ENCODE data around the gene NOD2. TPM values are rescaled to one million over a fixed set of nuclear protein-coding genes. Genes with fewer than 3 reads are reported as not detected.

Gene NOD2
- total and polyA plus RNA-seq, 4 donors: 2.1 to 14.1 (median 5.9) TPM

DNA sequence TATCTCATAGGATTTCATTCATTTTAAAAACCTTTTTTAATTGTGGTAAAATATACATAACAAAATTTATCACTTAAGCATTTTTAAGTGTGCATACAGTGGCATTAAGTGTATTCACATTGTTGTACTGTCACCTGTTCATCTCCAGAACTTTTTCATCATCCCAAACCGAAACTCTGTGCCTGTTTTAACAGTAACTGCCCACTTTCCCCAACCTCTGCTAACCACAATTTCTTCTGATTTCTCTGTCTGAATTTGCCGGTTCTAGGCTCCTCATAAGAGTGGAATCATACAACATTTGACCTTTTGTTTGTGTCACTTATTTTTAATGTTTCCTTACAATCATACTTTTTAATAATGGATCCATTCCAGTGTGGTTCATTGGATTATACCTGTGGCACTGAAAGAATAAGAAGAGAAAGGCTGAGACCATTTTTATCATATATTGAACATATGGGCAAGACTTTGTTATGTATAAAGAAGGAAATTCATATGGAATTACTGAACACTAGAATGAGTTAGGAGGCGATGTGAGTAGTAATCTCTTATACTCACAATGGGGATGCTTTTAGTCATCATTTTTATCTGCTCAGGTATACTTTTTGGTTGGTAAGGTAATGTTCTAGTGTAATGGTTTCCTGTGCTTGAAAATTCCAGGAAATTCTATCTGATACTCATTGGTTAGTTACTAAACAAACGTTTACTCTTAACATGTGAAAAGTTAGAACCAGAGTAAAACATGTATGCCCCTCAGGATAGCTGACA lies 59.2 kb downstream of the NOD2 start:
- H3K27me3 ChIP-seq (ENCODE audit: control insufficient read depth in 3 of 3, insufficient read depth in 3 of 3, low read length in 2 of 3): no peaks in the 10 kb centered on the region
- peaks cover 5 to 24% (median 14%) of the 10 kb centered on the region in 4 donors for H3K36me3 ChIP-seq (ENCODE audit: control insufficient read depth in 4 of 4, insufficient read depth in 4 of 4, low read length in 4 of 4)
- peaks cover 0 to 8% (median 0%) of the 10 kb centered on the region in 5 donors for H3K4me1 ChIP-seq (ENCODE audit: control insufficient read depth in 5 of 5, insufficient read depth in 5 of 5, low read length in 5 of 5)
- TF ChIP-seq, protein P1, sequence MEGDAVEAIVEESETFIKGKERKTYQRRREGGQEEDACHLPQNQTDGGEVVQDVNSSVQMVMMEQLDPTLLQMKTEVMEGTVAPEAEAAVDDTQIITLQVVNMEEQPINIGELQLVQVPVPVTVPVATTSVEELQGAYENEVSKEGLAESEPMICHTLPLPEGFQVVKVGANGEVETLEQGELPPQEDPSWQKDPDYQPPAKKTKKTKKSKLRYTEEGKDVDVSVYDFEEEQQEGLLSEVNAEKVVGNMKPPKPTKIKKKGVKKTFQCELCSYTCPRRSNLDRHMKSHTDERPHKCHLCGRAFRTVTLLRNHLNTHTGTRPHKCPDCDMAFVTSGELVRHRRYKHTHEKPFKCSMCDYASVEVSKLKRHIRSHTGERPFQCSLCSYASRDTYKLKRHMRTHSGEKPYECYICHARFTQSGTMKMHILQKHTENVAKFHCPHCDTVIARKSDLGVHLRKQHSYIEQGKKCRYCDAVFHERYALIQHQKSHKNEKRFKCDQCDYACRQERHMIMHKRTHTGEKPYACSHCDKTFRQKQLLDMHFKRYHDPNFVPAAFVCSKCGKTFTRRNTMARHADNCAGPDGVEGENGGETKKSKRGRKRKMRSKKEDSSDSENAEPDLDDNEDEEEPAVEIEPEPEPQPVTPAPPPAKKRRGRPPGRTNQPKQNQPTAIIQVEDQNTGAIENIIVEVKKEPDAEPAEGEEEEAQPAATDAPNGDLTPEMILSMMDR (IDR thresholded peaks at IDR 0.05; ENCODE audit: control extremely low read depth, extremely low read depth): no peak
- H3K9me3 ChIP-seq (ENCODE audit: control insufficient read depth in 4 of 4, insufficient read depth in 3 of 4, low read length in 3 of 4): no peaks in the 10 kb centered on the region
- ATAC-seq (ENCODE audit: insufficient read depth, low FRiP score) (no peak), DNase-seq (no peak)
- 76 to 77% methylated on average over 4 of the region's 4 CpGs for WGBS, 2 donors
- H3K27ac ChIP-seq (ENCODE audit: low read depth in 1 of 2, low read length in 1 of 2): no peak overlapping the region
- H3K9ac ChIP-seq (ENCODE audit: insufficient read depth in 1 of 2, low read length in 2 of 2): no peak overlapping the region
- no peak overlapping the region for H3K4me3 ChIP-seq

DNA sequence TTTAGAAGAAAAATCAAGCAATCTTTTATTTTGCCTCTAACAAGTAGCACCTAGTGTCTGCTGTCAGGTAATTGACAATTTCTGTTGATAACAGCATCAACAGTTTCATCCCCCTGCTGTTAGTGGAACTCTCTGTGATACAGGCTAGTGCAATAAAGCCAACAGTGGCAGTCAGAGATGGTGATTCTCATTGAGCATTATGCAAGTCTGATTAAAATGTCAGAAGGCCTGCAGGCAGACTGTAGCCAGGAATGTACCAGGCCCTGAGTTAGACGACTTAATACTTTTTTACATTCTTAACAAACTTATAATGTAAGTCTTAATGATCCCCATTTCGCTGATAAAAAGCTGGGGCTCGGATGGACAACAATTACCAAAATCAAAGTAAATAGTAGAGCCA lies 63.1 kb downstream of the NOD2 start:
- no peak overlapping the region for H3K27ac ChIP-seq (ENCODE audit: low read depth in 1 of 2, low read length in 1 of 2)
- no peak overlapping the region for H3K4me3 ChIP-seq
- TF ChIP-seq, protein P1 (IDR thresholded peaks at IDR 0.05; ENCODE audit: control extremely low read depth, extremely low read depth): no peak
- H3K36me3 ChIP-seq (ENCODE audit: control insufficient read depth in 4 of 4, insufficient read depth in 4 of 4, low read length in 4 of 4): peaks cover 6 to 17% (median 12%) of the 10 kb centered on the region in 4 donors
- ATAC-seq (ENCODE audit: insufficient read depth, low FRiP score) (no peak), DNase-seq (no peak)
- H3K27me3 ChIP-seq (ENCODE audit: control insufficient read depth in 3 of 3, insufficient read depth in 3 of 3, low read length in 2 of 3): no peaks in the 10 kb centered on the region
- no peaks in the 10 kb centered on the region for H3K9me3 ChIP-seq (ENCODE audit: control insufficient read depth in 4 of 4, insufficient read depth in 3 of 4, low read length in 3 of 4)
- WGBS, 2 donors: 84 to 88% methylated on average over 3 of the region's 3 CpGs
- H3K4me1 ChIP-seq (ENCODE audit: control insufficient read depth in 5 of 5, insufficient read depth in 5 of 5, low read length in 5 of 5): no peaks in the 10 kb centered on the region
- H3K9ac ChIP-seq (ENCODE audit: insufficient read depth in 1 of 2, low read length in 2 of 2): no peak overlapping the region

DNA sequence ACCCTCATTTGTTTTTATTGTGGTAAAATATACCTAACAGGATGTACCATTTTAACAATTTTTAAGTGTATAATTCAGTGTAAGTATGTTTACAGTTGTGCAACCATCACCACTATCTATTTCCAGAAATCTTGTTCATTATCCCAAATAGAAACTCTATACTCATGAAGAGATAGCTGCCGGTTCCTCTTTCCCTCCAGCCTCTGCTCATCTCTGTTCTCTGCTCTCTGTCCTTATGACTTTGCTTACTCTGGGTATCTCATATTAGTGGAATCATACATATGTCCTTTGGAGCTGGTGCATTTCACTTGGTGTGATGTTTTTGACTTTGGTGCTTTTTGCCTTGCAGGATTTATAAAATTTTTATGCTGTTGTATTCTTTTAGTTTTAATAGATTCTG lies 67.9 kb downstream of the NOD2 start:
- TF ChIP-seq, protein P1 (IDR thresholded peaks at IDR 0.05; ENCODE audit: control extremely low read depth, extremely low read depth): no peak
- H3K9me3 ChIP-seq (ENCODE audit: control insufficient read depth in 4 of 4, insufficient read depth in 3 of 4, low read length in 3 of 4): peaks cover 0 to 2% (median 0%) of the 10 kb centered on the region in 4 donors
- WGBS, 2 donors: 66% methylated on average over 1 of the region's 1 CpG
- H3K36me3 ChIP-seq (ENCODE audit: control insufficient read depth in 4 of 4, insufficient read depth in 4 of 4, low read length in 4 of 4): peaks cover 2 to 11% (median 7%) of the 10 kb centered on the region in 4 donors
- no peak overlapping the region for H3K4me3 ChIP-seq
- no peak for ATAC-seq (ENCODE audit: insufficient read depth, low FRiP score)
- no peak overlapping the region for H3K9ac ChIP-seq (ENCODE audit: insufficient read depth in 1 of 2, low read length in 2 of 2)
- peaks cover 0 to 2% (median 0%) of the 10 kb centered on the region in 5 donors for H3K4me1 ChIP-seq (ENCODE audit: control insufficient read depth in 5 of 5, insufficient read depth in 5 of 5, low read length in 5 of 5)
- DNase-seq: no peak
- H3K27me3 ChIP-seq (ENCODE audit: control insufficient read depth in 3 of 3, insufficient read depth in 3 of 3, low read length in 2 of 3): no peaks in the 10 kb centered on the region
- no peak overlapping the region for H3K27ac ChIP-seq (ENCODE audit: low read depth in 1 of 2, low read length in 1 of 2)
